ENCODE data around the gene PXDC1.

GRCh38 chr6:3761989-3762270 lies 10.4 kb upstream of the PXDC1 start:
- TF ChIP-seq POLR2A (IDR thresholded peaks at IDR 0.05) (no peak), CTCF (IDR thresholded peaks at IDR 0.05) (no peak)

Measured in lower leg skin (tissue), 3 donors.